Cardiac fibroblast (primary cell): ENCODE results near the gene ZNF280C.
A peak's percentile ranks its signal among the peaks of the same experiment; 100 is the strongest.
"Not testable (repeated sequence)": the region's sequence is repeated elsewhere in the genome, so short reads cannot be mapped to it uniquely, and the experiment has no call there.

ENCODE experiments used
- DNase-seq, 2 donors: peaks; one replicate each; pipeline versions ENCODE4 v3.0.0 to v3.0.0-alpha.2; 2010; ENCODE audit warnings: low read depth in 2 of 2
- H3K4me3 ChIP-seq, 2 donors: replicated peaks in 1 of 2; 1 replicate in 1 of 2; 2 replicates in 1 of 2; pipeline ENCODE4 v1.5.1; 2011; ENCODE audit warnings: low read depth in 2 of 2, low read length in 2 of 2, mild to moderate bottlenecking in 2 of 2, moderate library complexity in 1 of 2
- TF ChIP-seq, protein P1 (sequence below): IDR thresholded peaks from one replicate; pipeline ENCODE4 v1.5.1; 2011; ENCODE audit warnings: low read depth, mild to moderate bottlenecking, low read length, inconsistent platforms

Gene ZNF280C

DNA sequence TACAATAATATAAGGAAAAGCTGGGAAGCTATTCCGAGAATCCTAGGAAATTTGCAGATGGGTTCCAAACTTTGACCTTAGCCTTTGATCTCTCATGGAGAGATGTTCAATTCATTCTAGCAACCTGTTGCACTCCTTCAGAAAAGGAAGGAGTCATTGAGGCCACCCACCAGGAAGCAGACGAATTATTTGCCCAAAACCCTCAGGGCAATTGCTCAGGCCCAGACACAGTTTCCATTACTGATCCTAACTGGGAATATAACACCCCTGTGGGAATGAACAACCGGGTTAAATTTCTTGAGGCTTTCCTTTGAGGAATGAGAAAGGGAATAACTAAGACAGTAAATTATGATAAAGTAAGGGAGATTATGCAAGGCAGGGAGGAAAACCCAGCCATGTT, 13.5 kb upstream of the ZNF280C start:
- no peak overlapping the region for H3K4me3 ChIP-seq
- DNase-seq: no peak
- TF ChIP-seq, protein P1, sequence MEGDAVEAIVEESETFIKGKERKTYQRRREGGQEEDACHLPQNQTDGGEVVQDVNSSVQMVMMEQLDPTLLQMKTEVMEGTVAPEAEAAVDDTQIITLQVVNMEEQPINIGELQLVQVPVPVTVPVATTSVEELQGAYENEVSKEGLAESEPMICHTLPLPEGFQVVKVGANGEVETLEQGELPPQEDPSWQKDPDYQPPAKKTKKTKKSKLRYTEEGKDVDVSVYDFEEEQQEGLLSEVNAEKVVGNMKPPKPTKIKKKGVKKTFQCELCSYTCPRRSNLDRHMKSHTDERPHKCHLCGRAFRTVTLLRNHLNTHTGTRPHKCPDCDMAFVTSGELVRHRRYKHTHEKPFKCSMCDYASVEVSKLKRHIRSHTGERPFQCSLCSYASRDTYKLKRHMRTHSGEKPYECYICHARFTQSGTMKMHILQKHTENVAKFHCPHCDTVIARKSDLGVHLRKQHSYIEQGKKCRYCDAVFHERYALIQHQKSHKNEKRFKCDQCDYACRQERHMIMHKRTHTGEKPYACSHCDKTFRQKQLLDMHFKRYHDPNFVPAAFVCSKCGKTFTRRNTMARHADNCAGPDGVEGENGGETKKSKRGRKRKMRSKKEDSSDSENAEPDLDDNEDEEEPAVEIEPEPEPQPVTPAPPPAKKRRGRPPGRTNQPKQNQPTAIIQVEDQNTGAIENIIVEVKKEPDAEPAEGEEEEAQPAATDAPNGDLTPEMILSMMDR: no peak

DNA sequence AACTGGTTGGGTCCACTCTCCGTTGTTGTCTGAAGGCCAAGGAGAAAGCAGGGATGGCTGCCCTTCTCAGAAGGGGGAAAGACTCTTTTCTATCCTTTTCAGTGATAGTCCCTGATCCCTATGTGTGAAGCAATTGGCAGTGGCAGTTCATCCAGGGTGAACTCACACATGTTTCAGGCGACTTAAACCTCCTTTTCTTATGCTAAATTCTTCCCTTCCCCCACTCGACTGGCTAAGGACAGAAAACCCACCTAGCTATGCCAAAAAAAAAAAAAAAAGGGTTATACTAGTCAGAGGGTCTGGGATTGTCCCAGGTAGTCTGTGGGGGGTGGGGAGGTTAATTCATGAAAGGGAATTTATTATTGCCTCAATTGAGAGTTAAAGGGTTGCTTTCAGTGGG, 12.2 kb upstream of the ZNF280C start:
- no peak for DNase-seq
- TF ChIP-seq, protein P1: no peak
- no peak overlapping the region for H3K4me3 ChIP-seq

DNA sequence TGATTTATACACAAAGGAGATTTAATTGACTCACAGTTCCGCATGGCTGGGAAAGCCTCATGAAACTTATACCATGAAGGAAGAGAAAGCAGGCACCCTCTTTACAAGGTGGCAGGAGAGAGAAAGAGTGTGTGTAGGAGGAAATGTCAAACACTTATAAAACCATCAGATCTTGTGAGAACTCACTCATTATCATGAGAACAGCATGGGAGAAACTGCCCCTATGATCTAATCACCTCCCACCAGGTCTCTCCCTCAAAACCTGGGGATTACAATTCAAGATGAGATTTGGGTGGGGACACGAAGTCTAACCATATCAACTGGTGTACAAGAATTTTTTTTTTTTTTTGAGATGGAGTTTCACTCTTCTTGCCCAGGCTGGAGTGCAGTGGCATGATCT, 3.6 kb upstream of the ZNF280C start:
- not testable (repeated sequence) for DNase-seq, H3K4me3 ChIP-seq

DNA sequence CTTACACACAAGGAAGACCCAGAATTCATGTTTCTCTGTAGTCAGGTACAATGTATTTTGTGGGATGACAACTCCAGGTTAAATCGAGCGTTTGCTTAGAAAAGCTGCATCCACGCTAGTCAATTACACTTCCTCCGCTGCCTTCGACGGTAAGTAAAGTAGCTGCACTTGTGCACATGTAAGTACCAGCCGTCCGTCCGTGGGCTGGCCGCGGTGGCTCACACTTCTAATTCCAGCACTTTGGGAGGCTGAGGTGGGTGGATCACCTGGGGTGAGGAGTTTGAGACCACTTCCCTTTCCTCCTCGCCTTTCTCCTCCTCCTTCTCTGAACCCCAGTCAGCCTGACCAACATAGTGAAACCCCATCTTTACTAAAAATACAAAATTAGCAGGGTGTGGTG, 692 bp upstream of the ZNF280C start:
- not testable (repeated sequence) for DNase-seq, H3K4me3 ChIP-seq

DNA sequence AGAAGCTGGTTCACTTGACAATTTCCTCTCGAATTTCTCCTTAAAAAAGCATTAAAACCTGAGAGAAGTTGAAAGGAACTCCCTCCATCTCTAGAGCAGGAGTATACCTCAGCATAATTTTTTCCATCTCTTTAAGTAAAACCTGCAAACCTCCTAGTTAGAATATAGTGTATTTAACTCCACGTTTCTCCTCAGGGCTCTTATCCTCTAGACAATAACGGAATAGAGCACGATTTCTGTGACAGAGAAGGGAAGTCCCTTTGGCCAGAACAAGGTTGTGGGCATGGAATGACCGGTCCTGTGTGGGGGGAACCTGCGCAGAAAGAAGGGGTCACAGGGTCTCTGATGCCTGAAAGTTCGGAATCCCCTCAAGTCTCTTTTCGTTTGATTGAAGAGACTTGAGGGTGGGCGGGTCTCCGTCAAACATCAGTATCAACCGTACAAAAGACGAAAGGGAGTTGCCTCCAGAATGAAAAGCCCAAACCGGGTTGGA, 697 bp downstream of the ZNF280C start:
- peak overlapping the region; percentile 46 to 66 for H3K4me3 ChIP-seq
- no peak for DNase-seq

DNA sequence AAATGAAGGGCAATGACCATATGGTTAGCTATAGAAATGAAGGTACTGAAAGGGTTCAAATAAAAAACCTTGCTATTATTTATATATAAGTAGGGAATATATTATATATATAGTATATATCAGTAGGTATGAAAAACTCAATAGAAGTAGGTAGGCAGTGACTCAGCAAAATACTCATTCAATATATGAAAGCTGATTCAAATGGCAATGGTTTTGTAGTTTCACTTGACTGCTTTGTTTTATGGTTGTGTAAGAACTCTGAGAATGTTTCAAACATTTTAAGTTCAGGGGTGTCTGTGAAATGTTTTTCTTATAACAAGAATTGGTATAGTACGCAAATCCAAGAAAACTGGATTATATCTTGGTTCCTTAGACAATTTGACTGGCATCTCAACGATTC, 4.1 kb downstream of the ZNF280C start:
- H3K4me3 ChIP-seq: no peak overlapping the region
- TF ChIP-seq, protein P1: no peak
- peak in 1 of 2 donors; percentile 10 for DNase-seq

More for the DNA sequence above, 697 bp downstream of the ZNF280C start:
- TF ChIP-seq, protein P1: no peak

DNA sequence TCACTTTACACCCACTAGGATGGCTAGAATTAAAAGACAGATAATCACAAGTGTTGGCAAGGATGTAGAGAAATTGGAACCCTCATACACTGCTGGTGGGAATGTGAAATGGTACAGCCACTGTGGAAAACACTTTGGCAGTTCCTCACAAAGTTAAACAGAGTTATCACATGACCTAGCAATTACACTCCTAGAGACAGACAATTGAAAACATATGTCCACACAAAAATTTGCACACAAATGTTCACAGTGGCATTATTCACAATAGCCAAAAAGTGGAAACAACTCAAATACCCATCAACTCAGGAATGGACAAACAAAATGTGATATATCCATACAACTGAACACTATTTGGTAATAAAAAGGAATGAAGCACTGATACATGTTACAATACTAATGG, 5.7 kb downstream of the ZNF280C start:
- H3K4me3 ChIP-seq: no peak overlapping the region
- TF ChIP-seq, protein P1: no peak
- peak in 1 of 2 donors; percentile 5 for DNase-seq

DNA sequence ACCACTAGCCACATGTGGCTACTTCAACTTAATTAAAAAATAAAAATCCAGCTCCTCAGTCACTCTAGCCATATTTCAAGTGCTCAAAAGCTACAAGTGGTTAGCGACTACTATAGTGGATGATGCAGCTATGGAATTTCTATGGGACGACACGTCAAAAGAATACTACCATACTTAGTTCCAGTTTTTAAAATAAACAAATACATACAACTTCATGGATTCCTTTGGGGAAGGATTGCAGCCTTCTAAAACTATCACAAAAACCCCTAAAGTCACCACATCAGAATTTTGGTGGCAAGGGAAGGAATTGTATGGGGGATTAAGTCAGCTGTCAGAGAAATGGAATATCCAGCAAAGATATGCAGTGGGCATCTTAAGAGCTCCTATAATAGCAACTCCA, 6.5 kb downstream of the ZNF280C start:
- TF ChIP-seq, protein P1: no peak
- H3K4me3 ChIP-seq: no peak overlapping the region
- no peak for DNase-seq
